DMS79 (cell line): Measurements from ENCODE around the gene NOXO1.
"Not testable (repeated sequence)": the region's sequence is repeated elsewhere in the genome, so short reads cannot be mapped to it uniquely, and the experiment has no call there.

Experiments
- DNase-seq: peaks from one replicate; lab custom pipeline; 2025; lab: John Stamatoyannopoulos, UW

NOXO1 gene

DNA sequence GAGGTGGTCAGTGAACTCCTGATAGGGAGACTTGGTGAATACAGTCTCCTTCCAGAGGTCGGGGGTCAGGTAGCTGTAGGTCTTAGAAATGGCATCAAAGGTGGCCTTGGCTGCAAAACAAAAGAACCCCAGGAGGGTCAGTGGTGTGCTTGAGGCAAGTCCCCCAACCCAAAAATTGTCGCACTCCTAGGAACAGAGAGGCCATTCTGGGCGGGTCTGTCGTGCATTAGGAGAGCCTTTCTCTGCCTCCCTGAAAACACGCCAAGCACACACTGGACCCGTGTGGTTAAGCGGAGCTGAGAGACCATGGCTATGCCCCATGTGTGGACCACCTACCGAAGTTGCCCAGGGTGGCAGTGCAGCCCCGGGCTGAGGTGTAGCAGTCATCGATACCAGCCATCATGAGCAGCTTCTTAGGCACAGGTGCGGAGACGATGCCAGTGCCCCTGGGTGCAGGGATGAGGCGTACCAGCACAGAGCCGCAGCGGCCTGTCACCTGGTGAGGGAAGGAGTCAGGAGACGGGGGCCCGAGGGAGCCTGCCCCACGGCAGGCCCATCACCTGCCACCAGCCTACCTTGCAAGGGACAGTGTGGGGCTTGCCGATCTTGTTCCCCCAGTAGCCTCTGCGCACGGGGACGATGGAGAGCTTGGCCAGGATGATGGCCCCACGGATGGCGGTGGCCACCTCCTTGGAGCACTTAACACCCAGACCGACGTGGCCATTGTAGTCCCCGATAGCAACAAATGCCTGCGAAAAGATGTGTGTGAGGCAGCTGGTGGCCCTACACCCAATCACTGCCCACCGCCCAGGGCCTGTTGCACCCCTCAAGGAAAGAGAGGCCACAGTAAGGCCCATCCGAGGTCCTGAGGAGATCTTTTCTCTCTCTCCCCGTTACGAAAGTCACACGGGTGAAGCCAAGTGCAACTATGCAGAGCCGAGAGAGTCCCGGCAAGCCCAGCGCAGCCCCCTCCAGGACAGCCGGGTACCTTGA is 18.8 kb downstream of the NOXO1 start:
- DNase-seq: not testable (repeated sequence)

DNA sequence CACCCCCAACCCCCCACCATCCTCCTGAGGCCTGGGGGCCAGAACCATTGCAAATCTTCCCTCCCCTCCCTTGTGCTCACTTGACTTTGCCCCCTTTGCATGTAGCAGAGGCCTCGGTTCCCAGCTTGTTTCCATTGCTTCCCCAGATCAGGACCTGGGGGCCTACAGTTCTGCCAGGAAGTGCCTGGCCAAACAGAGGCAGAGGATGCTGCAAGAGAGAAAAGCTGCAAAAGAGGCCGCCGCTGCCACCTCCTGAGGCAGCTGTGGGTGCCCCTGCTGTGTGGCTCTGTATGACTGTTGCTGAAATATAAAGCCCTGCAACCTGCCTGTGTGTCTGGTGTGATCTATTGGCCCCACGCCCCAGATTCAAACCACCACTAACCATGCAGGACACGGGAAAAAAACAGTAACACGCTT is 19.6 kb downstream of the NOXO1 start:
- DNase-seq: no peak

DNA sequence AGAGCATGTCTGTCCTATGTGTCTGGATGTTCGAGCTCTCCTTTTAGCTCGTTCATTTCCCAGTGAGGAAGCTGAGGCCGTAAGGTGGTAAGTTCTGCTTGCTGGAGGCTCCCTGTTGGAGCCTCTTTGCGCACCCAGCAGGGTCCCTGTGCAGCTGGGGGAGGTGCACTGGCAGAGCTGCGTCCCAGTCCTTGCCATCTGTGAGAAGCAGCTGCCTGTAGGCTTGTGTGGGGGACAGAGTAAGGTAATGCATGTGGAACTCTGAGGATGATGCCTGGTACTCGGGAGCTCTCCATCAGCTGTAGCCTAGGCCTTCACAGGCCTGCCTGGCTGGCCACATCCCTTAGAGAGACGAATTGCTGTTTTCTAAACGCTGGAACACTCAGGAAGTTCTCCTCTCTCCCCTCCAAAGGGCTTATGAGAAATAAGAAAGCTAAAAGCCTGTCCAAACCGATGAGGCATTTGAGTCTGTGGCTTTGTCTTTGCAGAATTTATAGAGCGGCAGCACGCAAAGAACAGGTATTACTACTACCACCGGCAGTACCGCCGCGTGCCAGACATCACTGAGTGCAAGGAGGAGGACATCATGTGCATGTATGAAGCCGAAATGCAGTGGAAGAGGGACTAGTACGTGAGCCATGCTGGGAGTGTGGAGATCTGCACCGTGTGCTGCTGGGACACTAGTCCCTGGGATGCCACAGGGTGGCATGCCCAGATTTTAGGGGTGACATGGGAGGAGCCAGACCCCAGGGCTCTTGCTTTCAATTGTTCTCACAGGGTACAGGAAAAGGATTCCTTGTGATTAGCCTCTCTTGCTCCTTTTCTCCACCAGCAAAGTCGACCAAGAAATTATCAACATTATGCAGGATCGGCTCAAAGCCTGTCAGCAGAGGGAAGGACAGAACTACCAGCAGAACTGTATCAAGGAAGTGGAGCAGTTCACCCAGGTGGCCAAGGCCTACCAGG is 20.3 kb downstream of the NOXO1 start:
- DNase-seq: no peak

DNA sequence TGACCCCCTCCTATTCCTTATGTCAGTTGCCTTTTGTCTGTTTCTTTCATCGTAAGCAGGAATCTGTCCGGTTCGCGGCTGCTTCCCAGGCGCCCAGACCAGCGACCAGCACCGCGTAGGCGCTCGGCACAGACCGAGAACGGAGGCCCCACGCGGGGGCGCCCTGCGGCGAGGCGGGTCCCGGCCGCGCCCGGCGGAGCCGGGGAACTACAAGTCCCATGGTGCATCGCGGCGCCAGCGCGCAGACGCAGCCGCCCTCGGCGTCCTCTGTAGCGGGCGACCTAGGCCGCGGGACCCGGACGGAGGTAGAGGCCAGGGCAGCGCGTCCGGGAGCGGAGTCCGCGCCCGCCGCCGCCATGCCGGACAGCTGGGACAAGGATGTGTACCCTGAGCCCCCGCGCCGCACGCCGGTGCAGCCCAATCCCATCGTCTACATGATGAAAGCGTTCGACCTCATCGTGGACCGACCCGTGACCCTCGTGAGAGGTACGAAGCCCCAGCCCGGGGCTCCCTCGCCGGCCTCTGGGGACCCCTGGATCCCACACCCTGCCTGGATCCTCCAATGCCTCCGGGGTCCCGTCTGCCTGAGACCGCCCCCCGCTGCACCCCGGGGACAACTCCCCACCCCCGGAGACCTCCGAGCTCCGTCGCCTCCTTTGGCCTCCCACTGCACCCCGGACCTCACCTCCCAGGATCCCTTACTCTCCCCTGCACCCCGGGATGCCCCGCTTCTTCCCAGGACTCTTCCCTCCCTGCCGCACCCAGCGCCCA is 21.8 kb downstream of the NOXO1 start, which contains the start of gene NDUFB10:
Gene NDUFB10, plus strand, starts transcription at position 270 of the 771 bp plus-strand sequence. Its CDS starts 87 bp downstream, at position 357.
- peak; percentile 33 for DNase-seq

GRCh38 chr16:1958715-1959268 is 22.5 kb downstream of the NOXO1 start:
- DNase-seq: no peak

DNA sequence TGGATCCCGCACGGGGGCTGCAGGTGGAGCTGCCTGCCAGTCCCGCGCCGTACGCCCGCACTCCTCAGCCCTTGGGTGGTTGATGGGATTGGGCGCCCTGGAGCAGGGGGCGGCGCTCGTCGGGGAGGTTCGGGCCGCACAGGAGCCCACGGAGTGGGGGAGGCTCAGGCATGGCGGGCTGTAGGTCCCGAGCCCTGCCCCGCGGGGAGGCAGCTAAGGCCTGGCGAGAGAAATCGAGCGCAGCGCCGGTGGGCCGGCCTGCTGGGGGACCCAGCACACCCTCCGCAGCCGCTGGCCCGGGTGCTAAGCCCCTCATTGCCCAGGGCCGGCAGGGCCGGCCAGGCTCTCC is 23.2 kb downstream of the NOXO1 start:
- not testable (repeated sequence) for DNase-seq

GRCh38 chr16:1957434-1958142 is 23.7 kb downstream of the NOXO1 start:
- DNase-seq: not testable (repeated sequence)

GRCh38 chr16:1953734-1954133 is 27.5 kb downstream of the NOXO1 start:
- no peak for DNase-seq

- no peak for DNase-seq
Measured at GRCh38 chr16:1950559-1950958, 30.7 kb downstream of the NOXO1 start.

DNA sequence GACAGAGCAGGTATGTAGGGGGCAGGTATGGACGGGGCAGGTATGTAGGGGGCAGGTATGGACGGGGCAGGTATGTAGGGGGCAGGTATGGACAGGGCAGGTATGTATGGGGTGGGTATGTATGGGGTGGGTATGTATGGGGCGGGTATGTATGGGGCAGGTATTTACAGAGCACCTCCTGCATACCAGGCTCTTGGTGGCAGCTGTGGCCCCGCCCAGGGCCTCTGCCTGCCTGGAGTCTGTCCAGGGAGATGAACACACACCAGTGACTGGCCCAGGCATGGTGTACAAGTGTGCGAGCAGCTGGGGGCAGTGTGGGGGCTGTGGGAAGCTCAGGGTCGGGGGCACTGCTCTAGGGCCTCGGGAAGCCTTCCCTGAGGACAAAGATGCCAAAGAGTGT is 31.2 kb downstream of the NOXO1 start:
- no peak for DNase-seq

- no peak for DNase-seq
Measured at GRCh38 chr16:1949507-1949906, 31.8 kb downstream of the NOXO1 start.

- no peak for DNase-seq
Measured at GRCh38 chr16:1947369-1947670, 33.9 kb downstream of the NOXO1 start.

- no peak for DNase-seq
Measured at GRCh38 chr16:1946495-1947368, 34.5 kb downstream of the NOXO1 start.

GRCh38 chr16:1945559-1946391 is 35.5 kb downstream of the NOXO1 start:
- DNase-seq: no peak

GRCh38 chr16:1944612-1945199 is 36.6 kb downstream of the NOXO1 start:
- DNase-seq: no peak

DNA sequence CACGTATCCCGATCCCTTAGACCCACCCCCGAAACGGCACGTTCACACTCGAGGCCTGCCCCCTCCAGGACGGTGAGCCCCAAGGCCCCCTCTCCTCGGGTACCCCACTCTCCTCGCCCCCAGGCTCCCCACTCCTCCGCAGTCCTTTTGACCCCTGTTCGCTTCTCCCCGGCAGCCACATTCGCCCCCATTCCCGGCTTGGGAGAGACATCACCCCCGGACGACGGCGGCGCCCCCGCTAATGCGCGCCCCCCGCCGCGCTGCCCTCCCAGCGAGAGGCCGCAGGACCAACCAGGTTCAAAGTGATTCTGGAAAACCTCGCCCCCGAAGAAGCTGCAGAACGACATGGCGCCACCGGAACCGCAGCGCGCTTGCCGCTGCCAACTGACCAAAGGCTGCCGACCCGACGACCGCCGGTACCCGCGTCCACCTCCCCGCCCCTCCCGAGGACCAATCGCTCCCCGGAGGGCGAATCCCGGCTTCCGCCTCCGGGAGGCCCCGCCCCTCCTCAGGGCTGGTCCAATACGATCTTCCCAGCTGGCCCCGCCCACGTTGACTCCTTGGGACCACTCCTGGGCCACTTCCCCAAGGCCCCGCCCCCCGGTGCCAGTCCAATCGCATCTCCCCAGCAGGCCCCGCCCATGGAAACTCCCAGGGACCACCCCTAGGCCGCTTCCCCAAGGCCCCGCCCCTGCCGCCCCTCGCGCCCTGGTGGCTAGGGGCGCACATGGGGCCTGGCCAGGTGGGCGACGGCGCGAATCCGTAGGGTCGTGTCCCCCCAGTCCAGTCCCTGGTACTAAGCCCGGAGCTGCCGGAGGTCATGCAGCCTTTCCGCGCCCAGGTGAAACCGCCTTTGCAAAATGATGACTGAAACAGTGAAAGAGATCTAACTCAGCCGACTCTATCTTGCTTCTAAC is 38.2 kb downstream of the NOXO1 start, which contains the start of gene MSRB1:
Gene MSRB1, minus strand, starts transcription at position 390 of the 917 bp plus-strand sequence. Its CDS starts 43 bp downstream, at position 347.
- DNase-seq: peak; percentile 75
